Stimulated activated effector memory CD8-positive, alpha-beta T cell treated with anti-CD3 and anti-CD28 coated beads, Interleukin-12 subunit alpha, Interleukin-12 subunit beta, amount 100 ng/mL, for 72 hours (primary cell): ENCODE results near the gene NRXN2.
"Not testable (repeated sequence)": the region's sequence is repeated elsewhere in the genome, so short reads cannot be mapped to it uniquely, and the experiment has no call there.

Source experiments
- ATAC-seq: fragments of 150-1000 bp; cut with Tn5 transposase; 2 replicates; pipeline ENCODE4 v1.10.0; 2021
- DNase-seq, 2 donors: peaks; one replicate each; pipeline ENCODE4 v3.0.0; 2021 to 2022; ENCODE audit warnings: low spot score in 2 of 2
- H3K27ac Mint-ChIP-seq: one replicate; pipeline ENCODE4 v1.8.0; 2022; ENCODE audit warnings: mild to moderate bottlenecking, mixed read lengths
- H3K36me3 Mint-ChIP-seq: one replicate; pipeline ENCODE4 v1.8.0; 2022; ENCODE audit warnings: mild to moderate bottlenecking, mixed read lengths
- H3K4me1 Mint-ChIP-seq: one replicate; pipeline ENCODE4 v1.8.0; 2022; ENCODE audit warnings: mixed read lengths
- H3K4me3 Mint-ChIP-seq: one replicate; pipeline ENCODE4 v1.8.0; 2022; ENCODE audit warnings: mild to moderate bottlenecking, mixed read lengths
- H3K9me3 Mint-ChIP-seq: one replicate; pipeline ENCODE4 v1.8.0; 2022; ENCODE audit warnings: mixed read lengths

Gene NRXN2

DNA sequence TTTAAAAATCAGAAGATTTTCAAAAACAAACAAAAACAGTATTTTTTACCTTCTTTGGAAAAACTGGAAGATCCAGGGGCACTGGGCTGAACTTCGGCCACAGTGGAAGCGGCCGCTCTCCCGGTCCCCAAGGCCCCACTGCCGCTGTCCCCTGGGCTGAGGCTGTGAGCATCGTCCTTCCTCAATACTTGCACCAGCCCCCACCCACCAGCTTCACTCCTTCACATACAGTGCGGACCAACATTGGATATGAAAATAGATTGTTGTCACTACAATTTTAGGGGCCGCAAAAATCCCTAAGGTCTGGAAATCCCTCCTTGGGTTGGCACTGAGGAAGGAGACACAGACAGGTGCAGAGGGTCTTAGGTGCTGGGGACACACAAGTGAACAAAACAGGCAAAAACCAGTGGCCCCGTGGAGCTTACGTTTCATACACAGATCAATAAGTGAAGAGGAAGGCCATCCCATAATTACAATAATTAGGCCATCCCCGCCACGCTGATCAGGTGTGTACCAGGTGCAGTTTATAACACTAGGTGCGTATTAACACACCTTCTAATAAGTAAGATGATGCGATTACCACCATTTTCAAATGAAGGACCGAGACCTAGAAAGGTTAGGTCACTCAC lies 160.2 kb downstream of the NRXN2 start:
- no peaks in the 10 kb centered on the region for H3K9me3 Mint-ChIP-seq
- no peak overlapping the region for H3K27ac Mint-ChIP-seq
- no peak for DNase-seq
- no peaks in the 10 kb centered on the region for H3K36me3 Mint-ChIP-seq
- no peaks in the 10 kb centered on the region for H3K4me1 Mint-ChIP-seq
- ATAC-seq: no peak
- H3K4me3 Mint-ChIP-seq: no peak overlapping the region

DNA sequence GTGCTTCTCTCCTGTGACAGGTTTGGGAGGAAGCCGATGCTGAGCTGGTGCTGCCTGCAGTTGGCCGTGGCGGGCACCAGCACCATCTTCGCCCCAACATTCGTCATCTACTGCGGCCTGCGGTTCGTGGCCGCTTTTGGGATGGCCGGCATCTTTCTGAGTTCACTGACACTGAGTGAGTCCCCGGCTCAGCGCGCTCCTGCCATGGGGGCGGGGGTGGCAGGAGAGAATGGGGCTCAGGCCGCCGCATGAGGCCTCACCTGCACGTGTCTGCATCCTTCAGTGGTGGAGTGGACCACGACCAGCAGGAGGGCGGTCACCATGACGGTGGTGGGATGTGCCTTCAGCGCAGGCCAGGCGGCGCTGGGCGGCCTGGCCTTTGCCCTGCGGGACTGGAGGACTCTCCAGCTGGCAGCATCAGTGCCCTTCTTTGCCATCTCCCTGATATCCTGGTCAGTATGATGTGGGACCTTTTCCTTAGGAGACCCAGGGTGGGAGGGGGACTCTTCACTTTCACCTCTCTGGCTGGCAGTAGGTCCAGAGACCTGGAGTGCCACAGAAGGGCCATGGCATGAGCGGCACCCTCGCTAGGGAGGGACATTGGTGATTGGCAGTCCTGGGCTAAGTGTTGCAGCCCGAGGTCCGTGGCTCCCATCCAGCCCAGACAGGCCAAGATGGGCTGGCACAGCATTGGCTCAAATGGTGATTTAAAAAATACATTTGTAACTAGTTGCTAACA lies 160.8 kb downstream of the NRXN2 start:
- no peak overlapping the region for H3K4me3 Mint-ChIP-seq
- H3K36me3 Mint-ChIP-seq: no peaks in the 10 kb centered on the region
- no peak overlapping the region for H3K27ac Mint-ChIP-seq
- ATAC-seq: no peak
- H3K4me1 Mint-ChIP-seq: no peaks in the 10 kb centered on the region
- no peaks in the 10 kb centered on the region for H3K9me3 Mint-ChIP-seq
- DNase-seq: no peak

DNA sequence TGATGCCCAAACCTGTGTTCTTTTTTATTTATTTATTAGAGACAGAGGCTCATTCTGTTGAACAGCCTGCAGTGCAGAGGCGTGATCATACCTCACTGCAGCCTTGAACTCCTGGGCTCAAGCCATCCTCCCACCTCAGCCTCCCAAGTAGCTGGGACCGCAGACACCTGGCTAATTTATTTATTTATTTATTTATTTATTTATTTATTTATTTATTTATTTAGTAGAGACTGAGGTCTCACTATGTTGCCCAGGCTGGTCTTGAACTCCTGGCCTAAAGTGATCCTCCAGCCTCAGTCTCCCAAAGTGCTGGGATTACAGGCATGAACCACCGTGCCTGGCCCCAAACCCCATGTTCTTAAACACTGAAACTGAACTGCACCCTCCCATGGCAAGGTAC lies 161.6 kb downstream of the NRXN2 start:
- not testable (repeated sequence) for H3K9me3 Mint-ChIP-seq, H3K36me3 Mint-ChIP-seq, ATAC-seq, H3K4me1 Mint-ChIP-seq, H3K27ac Mint-ChIP-seq, DNase-seq, H3K4me3 Mint-ChIP-seq

DNA sequence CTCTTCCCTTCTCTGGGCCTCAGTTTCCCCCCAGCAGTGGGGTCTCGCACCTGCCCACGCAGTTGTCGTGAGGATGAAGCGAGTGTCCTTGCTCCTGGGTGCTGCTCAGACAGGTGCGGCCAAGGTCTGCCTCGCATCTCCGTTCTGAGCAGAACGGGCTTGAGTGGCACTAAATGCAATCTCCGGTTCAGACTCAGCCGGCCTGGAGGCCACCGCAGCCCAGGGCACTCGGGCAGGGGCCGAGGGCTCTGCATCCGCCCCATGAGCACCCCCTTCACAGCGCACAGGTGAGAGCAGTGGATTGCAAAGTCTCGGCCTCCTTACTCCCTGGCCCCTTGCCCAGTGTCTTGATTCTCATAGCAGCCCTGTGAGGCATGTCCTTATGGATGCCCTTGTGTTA lies 162.1 kb downstream of the NRXN2 start:
- no peaks in the 10 kb centered on the region for H3K4me1 Mint-ChIP-seq
- peak overlapping the region; percentile 34 for H3K27ac Mint-ChIP-seq
- DNase-seq (no peak), ATAC-seq (no peak)
- no peaks in the 10 kb centered on the region for H3K36me3 Mint-ChIP-seq
- no peaks in the 10 kb centered on the region for H3K9me3 Mint-ChIP-seq
- H3K4me3 Mint-ChIP-seq: no peak overlapping the region

DNA sequence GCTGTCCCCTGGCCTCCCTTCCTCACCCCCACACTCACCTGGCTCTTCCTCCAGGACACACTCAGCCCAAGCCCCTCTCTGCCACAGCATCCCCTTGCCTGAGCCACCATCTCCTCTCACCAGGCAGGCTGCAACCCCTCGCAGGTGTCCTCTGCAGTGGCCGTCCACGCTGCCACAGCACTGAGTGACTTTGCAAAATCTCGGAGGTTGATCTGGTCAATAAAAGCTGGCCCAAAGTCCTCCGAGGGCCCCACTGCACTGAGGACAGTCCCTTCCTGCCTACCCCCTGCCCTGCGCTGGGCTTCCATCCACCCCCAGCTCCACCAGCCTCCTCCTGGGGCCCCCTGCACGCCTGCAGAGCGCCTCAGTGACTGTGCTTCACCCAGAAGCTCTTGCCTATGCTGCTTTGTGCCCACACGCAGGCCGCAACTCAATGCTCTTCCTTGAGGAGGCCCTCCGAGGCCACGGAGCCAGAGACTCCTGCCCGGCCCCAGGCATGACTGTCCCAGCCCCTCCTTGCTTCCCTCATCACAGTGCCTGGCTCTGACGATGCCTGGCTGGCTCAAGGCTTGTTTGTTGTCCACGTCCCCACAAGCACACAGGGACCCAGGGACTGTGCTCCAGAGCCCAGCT lies 162.7 kb downstream of the NRXN2 start:
- Mint-ChIP-seq H3K4me3 (no peak overlapping the region), H3K4me1 (no peaks in the 10 kb centered on the region), H3K9me3 (no peaks in the 10 kb centered on the region), H3K27ac (peak overlapping the region; percentile 34), H3K36me3 (no peaks in the 10 kb centered on the region)
- DNase-seq (no peak), ATAC-seq (no peak)

DNA sequence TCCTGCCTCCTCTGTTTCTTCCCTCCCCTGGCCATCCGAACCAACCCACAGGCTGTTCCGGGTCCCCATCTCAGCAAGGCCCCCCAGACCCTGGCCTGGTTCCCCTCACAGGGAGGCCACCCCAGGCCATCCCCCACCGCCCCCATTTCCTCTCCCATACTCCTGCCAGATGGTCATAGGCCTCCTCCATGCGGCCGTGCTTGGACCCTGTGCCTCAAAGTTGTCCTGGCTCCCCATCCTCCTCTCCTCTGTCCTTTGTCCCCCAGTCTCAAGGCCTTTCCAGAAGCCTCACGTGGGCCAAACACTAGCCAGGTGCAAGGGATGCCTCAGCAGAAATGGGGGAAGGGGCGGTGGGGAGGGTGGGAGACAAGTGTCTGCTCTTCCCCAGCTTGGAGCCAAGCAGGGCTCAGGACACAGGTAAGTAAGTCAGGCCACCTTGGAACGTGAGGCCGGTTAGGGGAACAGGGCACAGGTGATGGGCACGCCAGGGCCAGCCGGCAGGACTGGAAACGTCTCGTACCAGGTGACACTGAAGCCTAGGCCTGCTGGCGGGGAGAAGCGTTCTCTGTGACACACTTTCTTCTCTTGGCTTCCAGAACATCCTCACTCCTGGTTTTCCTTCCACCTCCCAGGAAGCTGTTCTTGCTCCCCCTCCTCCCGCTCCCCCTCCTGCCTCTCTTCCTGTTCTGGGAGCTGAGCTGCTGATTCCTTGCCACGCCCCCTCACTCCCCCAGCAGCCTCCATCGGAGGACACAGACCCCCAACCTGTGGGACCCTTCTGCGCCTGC lies 163.5 kb downstream of the NRXN2 start:
- Mint-ChIP-seq H3K4me3 (no peak overlapping the region), H3K27ac (no peak overlapping the region), H3K9me3 (no peaks in the 10 kb centered on the region), H3K36me3 (no peaks in the 10 kb centered on the region), H3K4me1 (no peaks in the 10 kb centered on the region)
- DNase-seq (no peak), ATAC-seq (no peak)

DNA sequence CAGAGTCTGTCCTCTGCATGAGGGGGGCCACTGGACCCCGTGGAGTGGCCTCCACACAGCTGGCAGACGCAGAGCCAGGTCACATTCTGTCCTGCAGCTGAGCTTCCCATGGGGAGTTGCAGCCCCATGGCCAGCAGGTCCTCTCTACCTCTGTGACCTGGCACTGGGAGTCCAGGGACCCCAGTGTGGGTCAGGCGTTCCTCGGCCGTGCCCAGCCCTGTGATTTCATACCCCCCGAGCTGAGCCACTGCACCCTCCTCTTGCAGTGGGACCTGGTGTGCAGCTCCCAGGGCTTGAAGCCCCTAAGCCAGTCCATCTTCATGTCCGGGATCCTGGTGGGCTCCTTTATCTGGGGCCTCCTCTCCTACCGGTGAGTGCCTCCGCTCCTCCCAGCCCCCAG lies 164.1 kb downstream of the NRXN2 start:
- Mint-ChIP-seq H3K4me1 (no peaks in the 10 kb centered on the region), H3K9me3 (no peaks in the 10 kb centered on the region), H3K4me3 (no peak overlapping the region), H3K27ac (no peak overlapping the region), H3K36me3 (no peaks in the 10 kb centered on the region)
- ATAC-seq (no peak), DNase-seq (no peak)

DNA sequence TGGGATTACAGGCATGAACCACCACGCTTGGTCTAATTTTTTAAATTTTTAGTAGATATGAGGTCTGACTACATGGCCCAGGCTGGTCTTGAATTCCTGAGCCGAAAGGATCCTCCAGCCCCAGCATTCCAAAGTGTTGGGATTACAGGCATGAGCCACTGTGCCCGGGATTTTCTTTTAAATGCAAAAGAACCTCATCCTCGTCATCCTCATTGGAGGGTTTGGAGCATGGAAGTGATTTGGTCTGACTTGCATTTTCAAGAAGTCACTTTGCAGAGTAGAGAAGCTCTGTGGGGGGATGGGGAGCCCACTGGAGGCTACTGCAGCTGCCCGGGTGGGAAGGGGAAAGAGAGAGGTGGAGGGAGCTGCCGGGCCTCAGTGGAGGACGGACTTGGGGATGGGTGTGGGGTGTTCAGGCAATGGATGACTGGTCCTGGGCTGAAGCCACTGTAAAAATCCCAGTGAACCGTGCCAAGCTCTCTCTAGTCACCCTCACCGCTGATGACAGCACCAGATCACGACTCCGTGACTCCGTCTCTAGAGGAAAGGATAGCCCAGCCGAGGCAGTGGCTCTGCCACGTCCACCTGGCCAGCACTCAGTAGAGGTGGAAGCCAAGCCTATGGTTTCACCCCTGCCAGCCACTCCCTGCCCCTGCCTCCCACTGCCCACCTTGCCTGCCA lies 164.8 kb downstream of the NRXN2 start:
- Mint-ChIP-seq H3K27ac (no peak overlapping the region), H3K9me3 (no peaks in the 10 kb centered on the region), H3K4me3 (no peak overlapping the region), H3K4me1 (no peaks in the 10 kb centered on the region), H3K36me3 (peaks cover 2% of the 10 kb centered on the region)
- DNase-seq (no peak), ATAC-seq (no peak)

DNA sequence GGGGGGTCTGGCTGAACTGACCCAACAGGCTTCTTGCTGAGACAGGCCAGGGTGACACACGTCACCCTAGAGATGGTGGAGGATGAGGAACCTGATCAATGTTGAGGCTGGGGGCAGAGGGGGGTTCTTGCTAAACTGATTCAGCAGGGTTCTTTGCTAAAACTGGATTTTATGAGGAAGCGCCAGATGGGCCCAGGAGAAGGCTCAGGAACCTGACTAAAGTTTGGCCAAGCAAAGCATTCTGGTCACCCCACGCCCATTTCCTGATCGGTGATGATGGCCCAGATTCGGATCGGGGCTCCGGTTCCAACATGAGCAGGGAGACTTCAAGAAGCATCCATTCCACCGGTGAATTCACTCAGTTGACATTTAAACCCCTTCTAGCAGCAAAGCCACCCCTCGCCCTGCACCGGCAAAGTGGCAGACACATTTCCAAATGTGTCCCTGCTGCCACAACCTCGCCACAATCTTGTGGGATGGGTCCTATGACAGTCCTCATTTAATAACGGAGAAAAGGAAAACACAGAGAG lies 166.2 kb downstream of the NRXN2 start:
- ATAC-seq: no peak
- Mint-ChIP-seq H3K36me3 (peaks cover 8% of the 10 kb centered on the region), H3K4me3 (no peak overlapping the region), H3K4me1 (no peaks in the 10 kb centered on the region), H3K9me3 (no peaks in the 10 kb centered on the region), H3K27ac (no peak overlapping the region)
- no peak for DNase-seq
